ENCODE results near the gene IL6ST. TPM values are rescaled to one million over a fixed set of nuclear protein-coding genes. Genes with fewer than 3 reads are reported as not detected.

Gene IL6ST
- total and polyA plus RNA-seq, 10 of the 15 experiments (the other 5 are each of a cell fraction or from before 2014, with no cell fraction given) = 1.5 to 139 (median 13.0) TPM

DNA sequence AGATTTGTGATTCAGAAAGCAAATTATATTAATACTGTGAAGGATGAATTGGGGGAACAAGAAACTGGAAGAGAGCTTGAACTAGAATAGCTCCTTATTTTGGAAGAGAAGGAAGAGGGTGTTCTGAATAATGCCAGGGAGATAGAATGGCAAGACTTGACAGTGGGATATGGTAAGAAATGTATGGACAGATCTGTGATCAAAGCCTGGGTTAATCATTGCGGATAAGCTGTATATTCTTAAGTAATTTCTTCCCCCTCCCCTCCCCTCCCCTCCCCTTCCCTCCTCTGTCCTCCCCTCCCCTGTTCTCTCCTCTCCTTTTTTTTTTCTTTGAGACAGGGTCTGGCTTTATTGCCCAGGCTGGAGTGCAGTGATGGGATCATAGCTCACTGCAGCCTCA lies 10.1 kb upstream of the IL6ST start:
- whole genome bisulfite sequencing (ENCODE audit: insufficient coverage, insufficient replicate concordance, low lambda C conversion rate, missing lambda C conversion rate) = 82% methylated on average over 1 of the region's 1 CpG
- POLR2A ChIA-PET = no interaction called here

DNA sequence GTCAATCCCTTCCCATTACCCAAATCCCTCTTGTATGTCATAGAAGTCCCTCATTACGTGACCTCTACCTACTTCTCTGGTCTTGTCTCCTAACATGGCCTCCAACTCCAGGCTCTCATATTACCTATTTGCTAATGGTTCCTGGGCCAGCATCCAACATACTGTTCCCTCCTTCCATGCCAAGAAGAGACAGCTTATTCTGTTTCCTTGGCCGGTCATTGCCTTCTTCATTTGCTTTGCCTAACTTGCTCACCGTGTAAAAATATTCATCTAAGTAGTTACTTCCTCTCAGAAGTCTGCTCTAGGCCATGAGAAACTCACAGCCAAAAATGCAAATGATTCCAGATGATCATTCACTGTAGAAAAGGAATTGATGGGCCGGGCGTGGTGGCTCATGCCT lies 8.9 kb upstream of the IL6ST start:
- no peak for FAIRE-seq
- DNase-seq (ENCODE audit: low read depth, low spot score) = no peak
- peaks cover 6% of the 10 kb centered on the region; the same call in 1 of the 2 replicates for H3K4me1 ChIP-seq (ENCODE audit: control insufficient read depth, insufficient read depth, low read length)
- no peak for ATAC-seq
- no peaks in the 10 kb centered on the region for H4K20me1 ChIP-seq (ENCODE audit: control insufficient read depth, insufficient read depth)
- 46% methylated on average over 5 of the region's 5 CpGs for WGBS (ENCODE audit: insufficient coverage, insufficient replicate concordance, low lambda C conversion rate, missing lambda C conversion rate)
- POLR2A ChIA-PET = interaction anchor here (0.6 kb wide), 1 partner anchor 14 kb away, joined by 3 read pairs; no protein-coding TSS in a partner anchor
- peaks cover 6% of the 10 kb centered on the region for H3K9me3 ChIP-seq (replicated peaks; ENCODE audit: control insufficient read depth, insufficient read depth, low read length)
- intact Hi-C loops (cut with micrococcal nuclease; ENCODE audit: unreplicated experiment) (no loop called here), in situ Hi-C loops (cut with MboI) (no loop called here)
- RAD21 ChIA-PET (ENCODE audit: unreplicated experiment) = no interaction called here
- no peak overlapping the region for H2AFZ ChIP-seq (ENCODE audit: control insufficient read depth, low read depth, low read length)
- no peaks in the 10 kb centered on the region for H3K27me3 ChIP-seq (replicated peaks in 1 of 2; ENCODE audit: control insufficient read depth in 2 of 2, insufficient read depth in 2 of 2, low read length in 1 of 2)
- SMC1A ChIA-PET (ENCODE audit: uncharacterized antibody, unreplicated experiment) = interaction anchor here (1.5 to 1.9 kb wide), 2 partner anchors 34 to 61 kb away, joined by 4 read pairs; no protein-coding TSS in a partner anchor
- no peak overlapping the region for H3K27ac ChIP-seq (ENCODE audit: control insufficient read depth, insufficient read depth)
- BruUV-seq (replicated peaks) = no TSS peak
- CTCF ChIA-PET = no interaction called here
- no peak overlapping the region for H3K4me2 ChIP-seq (ENCODE audit: control insufficient read depth, insufficient read depth)
- H3K79me2 ChIP-seq (ENCODE audit: control insufficient read depth, insufficient read depth, low read length) = no peaks in the 10 kb centered on the region
- H3K36me3 ChIP-seq (ENCODE audit: control insufficient read depth in 2 of 2, insufficient read depth in 2 of 2, low read length in 1 of 2) = no peaks in the 10 kb centered on the region
- no peak overlapping the region for H3K9ac ChIP-seq (ENCODE audit: control insufficient read depth, insufficient read depth, low read length)
- no peak overlapping the region for H3K4me3 ChIP-seq
- TF ChIP-seq BCL11A (IDR thresholded peaks at IDR 0.05; ENCODE audit: low read depth, low read length) = no peak
- TF ChIP-seq, protein P1, sequence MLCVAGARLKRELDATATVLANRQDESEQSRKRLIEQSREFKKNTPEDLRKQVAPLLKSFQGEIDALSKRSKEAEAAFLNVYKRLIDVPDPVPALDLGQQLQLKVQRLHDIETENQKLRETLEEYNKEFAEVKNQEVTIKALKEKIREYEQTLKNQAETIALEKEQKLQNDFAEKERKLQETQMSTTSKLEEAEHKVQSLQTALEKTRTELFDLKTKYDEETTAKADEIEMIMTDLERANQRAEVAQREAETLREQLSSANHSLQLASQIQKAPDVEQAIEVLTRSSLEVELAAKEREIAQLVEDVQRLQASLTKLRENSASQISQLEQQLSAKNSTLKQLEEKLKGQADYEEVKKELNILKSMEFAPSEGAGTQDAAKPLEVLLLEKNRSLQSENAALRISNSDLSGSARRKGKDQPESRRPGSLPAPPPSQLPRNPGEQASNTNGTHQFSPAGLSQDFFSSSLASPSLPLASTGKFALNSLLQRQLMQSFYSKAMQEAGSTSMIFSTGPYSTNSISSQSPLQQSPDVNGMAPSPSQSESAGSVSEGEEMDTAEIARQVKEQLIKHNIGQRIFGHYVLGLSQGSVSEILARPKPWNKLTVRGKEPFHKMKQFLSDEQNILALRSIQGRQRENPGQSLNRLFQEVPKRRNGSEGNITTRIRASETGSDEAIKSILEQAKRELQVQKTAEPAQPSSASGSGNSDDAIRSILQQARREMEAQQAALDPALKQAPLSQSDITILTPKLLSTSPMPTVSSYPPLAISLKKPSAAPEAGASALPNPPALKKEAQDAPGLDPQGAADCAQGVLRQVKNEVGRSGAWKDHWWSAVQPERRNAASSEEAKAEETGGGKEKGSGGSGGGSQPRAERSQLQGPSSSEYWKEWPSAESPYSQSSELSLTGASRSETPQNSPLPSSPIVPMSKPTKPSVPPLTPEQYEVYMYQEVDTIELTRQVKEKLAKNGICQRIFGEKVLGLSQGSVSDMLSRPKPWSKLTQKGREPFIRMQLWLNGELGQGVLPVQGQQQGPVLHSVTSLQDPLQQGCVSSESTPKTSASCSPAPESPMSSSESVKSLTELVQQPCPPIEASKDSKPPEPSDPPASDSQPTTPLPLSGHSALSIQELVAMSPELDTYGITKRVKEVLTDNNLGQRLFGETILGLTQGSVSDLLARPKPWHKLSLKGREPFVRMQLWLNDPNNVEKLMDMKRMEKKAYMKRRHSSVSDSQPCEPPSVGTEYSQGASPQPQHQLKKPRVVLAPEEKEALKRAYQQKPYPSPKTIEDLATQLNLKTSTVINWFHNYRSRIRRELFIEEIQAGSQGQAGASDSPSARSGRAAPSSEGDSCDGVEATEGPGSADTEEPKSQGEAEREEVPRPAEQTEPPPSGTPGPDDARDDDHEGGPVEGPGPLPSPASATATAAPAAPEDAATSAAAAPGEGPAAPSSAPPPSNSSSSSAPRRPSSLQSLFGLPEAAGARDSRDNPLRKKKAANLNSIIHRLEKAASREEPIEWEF (IDR thresholded peaks at IDR 0.05; ENCODE audit: insufficient replicate concordance, low read depth, low read length) = no peak
- TF ChIP-seq ZNF217 (IDR thresholded peaks at IDR 0.05) = no peak
- no peak for TF ChIP-seq SUZ12 (IDR thresholded peaks at IDR 0.05; ENCODE audit: unreplicated experiment)

More for the DNA sequence above, 10.1 kb upstream of the IL6ST start:
- no peak overlapping the region for H3K4me2 ChIP-seq (ENCODE audit: control insufficient read depth, insufficient read depth)
- CTCF ChIA-PET = no interaction called here
- no peaks in the 10 kb centered on the region for H3K79me2 ChIP-seq (ENCODE audit: control insufficient read depth, insufficient read depth, low read length)
- H3K27ac ChIP-seq (ENCODE audit: control insufficient read depth, insufficient read depth) = no peak overlapping the region
- H3K36me3 ChIP-seq (ENCODE audit: control insufficient read depth in 2 of 2, insufficient read depth in 2 of 2, low read length in 1 of 2) = no peaks in the 10 kb centered on the region
- no TSS peak for BruUV-seq (replicated peaks)
- H2AFZ ChIP-seq (ENCODE audit: control insufficient read depth, low read depth, low read length) = no peak overlapping the region
- H4K20me1 ChIP-seq (ENCODE audit: control insufficient read depth, insufficient read depth) = no peaks in the 10 kb centered on the region
- no peak for ATAC-seq
- peaks cover 6% of the 10 kb centered on the region for H3K9me3 ChIP-seq (replicated peaks; ENCODE audit: control insufficient read depth, insufficient read depth, low read length)
- TF ChIP-seq IKZF2 (IDR thresholded peaks at IDR 0.05) = no peak
- TF ChIP-seq, protein P2, sequence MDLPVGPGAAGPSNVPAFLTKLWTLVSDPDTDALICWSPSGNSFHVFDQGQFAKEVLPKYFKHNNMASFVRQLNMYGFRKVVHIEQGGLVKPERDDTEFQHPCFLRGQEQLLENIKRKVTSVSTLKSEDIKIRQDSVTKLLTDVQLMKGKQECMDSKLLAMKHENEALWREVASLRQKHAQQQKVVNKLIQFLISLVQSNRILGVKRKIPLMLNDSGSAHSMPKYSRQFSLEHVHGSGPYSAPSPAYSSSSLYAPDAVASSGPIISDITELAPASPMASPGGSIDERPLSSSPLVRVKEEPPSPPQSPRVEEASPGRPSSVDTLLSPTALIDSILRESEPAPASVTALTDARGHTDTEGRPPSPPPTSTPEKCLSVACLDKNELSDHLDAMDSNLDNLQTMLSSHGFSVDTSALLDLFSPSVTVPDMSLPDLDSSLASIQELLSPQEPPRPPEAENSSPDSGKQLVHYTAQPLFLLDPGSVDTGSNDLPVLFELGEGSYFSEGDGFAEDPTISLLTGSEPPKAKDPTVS (IDR thresholded peaks at IDR 0.05; ENCODE audit: low read depth, low read length) = no peak
- in situ Hi-C loops (cut with MboI) (no loop called here), intact Hi-C loops (cut with micrococcal nuclease; ENCODE audit: unreplicated experiment) (no loop called here)
- H3K9ac ChIP-seq (ENCODE audit: control insufficient read depth, insufficient read depth, low read length) = no peak overlapping the region
- SMC1A ChIA-PET (ENCODE audit: uncharacterized antibody, unreplicated experiment) = interaction anchor here (0.7 to 3.1 kb wide), 4 partner anchors 9 to 21 kb away, joined by 3 to 17 read pairs (median 6); no protein-coding TSS in a partner anchor
- no peaks in the 10 kb centered on the region for H3K27me3 ChIP-seq (replicated peaks in 1 of 2; ENCODE audit: control insufficient read depth in 2 of 2, insufficient read depth in 2 of 2, low read length in 1 of 2)
- H3K4me3 ChIP-seq = no peak overlapping the region
- DNase-seq (ENCODE audit: low read depth, low spot score) = no peak
- H3K4me1 ChIP-seq (ENCODE audit: control insufficient read depth, insufficient read depth, low read length) = peaks cover 6% of the 10 kb centered on the region; the same call in 1 of the 2 replicates
- RAD21 ChIA-PET (ENCODE audit: unreplicated experiment) = interaction anchor here (0.6 to 1.2 kb wide), 3 partner anchors 15 to 54 kb away, joined by 3 to 4 read pairs (median 3); no protein-coding TSS in a partner anchor
- no peak for FAIRE-seq
